NCI-H1694 treated with DMSO at 0.1 percent for 48 hours (cell line): ENCODE data around the gene ABCA13.
"Not testable (repeated sequence)": the region's sequence is repeated elsewhere in the genome, so short reads cannot be mapped to it uniquely, and the experiment has no call there.

ENCODE experiments used
- DNase-seq: peaks from one replicate; lab custom pipeline; 2025; lab: John Stamatoyannopoulos, UW

The ABCA13 gene

DNA sequence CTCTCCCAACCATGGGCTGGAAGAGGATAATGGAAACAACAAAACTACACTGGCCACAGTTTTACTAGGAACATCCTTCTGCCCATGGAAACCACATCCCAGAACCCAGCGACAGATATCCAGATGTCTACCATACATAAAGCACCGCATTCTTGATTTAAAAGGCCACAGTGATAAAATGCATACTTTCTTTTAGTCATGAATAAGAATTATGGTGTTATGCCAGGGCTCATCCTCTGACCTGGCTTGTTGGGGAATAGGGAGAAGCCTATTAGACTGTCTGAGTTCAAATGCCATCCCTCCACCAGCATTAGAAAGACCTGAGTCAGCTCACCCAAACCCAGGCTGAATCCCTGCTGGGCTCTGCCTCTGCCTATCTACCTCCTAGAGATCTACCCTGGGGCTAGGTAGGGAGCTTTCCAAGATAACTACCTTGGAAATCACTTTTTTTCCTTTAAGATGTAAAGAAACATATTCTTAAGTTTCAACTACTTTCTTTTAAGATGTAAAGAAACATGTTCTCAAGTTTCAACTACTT is 5.2 kb downstream of the ABCA13 start:
- DNase-seq, result no peak

DNA sequence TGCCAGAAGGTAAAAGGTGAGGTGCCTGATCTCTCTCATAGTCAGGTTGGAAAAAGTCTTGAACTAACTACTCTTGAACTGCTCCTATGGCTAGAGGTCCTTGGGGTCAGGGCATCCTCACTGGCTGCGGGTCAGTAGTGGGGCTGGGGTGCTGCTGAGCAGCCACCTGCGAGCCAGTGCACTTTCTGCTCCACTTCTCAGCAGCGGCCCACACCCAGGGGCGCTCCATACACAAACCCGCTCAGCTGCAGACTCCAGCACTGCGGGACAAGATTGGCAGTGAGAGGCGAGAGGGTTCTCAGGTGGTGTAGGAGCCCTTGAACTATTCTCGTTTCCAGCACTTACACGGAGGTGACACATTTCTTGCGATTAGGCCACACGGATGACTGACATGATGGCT is 6.0 kb downstream of the ABCA13 start:
- DNase-seq, result no peak

DNA sequence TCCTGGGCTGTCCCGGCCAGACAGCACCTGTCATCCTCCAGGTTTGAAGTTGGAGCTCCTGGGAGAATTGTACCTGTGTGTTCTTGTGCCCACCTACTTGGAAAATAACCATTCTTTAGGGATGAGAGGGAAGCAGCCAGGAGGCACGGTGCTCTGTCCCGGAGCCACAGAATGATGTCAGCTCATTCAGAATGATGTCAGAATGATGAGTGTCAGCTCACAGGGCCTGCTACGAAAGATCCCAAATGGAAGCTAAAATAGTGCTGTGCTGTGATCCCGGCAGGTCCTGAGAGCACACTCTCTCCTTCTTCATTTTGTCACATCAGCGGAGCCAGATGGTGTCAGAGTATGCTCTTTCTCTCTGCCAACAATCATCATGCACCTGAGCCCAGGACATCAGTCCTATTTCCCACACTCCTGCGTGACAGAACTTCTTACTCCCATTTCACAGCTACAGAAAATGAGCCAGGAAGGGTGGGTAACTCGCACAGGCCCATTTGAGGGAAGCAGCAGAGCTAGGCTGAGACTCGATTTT is 8.3 kb downstream of the ABCA13 start:
- DNase-seq, result no peak

DNA sequence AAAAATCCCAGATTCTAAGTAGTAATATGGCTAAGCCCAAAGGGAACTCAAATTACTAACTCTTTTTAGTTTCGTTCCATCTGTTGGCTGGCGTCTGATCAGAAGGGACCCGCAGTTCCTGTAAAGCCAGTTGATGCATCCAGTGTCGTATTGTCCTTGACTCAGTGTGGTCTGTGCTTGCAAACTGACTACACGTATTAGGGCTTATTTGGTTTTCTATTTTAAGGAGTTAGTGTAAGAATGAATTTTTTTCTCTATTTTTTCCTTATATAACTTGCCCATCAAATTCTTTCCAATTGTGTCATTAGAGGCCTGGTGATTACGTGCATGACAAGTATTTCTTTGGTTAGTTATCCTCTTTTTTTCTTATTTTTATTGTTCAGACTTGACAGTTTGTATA is 9.7 kb downstream of the ABCA13 start:
- no peak for DNase-seq

DNA sequence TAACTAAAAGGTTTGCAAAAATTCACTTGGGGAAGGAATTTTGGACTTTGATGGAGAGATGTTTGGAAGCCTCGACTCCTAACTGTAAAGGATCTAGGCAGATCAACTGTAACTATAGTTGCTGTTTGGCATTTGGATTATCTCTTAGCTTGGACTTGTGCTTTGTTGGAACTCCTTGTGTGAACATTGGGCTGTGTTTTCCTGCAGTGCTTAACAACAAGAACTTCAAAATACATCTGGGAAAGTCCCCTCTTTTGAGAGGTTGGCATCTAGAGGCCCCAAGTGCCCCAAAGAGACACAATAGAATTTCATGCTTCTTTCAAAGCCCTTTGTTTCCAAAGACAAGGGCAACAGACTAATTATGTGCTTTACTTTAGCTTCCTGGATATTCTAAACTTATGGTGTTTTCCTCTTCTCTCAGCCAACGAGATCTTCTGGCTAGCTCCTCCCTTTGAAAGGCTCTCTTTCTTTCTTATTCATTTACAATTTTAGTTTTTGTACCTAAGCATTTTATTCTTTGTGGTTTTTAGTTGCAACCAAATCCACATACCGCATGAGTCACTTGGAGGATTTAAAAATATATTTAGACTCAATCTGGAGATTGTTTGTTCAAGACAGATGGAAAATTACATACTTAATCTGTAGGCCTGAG is 11.6 kb downstream of the ABCA13 start:
- DNase-seq, result no peak

DNA sequence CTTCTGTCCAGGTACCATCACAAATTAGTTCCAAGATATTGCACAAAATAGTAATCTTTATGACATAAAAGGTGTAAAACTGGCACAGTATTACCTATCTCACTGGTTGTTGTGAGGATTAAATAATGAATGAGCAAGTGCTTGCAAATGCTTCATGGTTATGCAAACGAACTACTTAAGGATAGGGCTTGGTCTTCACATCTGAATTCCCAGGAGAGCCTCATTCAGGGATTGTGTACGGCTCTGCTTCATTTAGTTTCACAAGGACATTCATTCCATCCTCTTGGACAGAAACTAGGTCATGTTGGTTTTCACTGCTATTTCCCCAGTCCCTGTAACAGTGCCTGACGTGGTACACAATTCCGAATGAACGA is 12.1 kb downstream of the ABCA13 start:
- no peak for DNase-seq

DNA sequence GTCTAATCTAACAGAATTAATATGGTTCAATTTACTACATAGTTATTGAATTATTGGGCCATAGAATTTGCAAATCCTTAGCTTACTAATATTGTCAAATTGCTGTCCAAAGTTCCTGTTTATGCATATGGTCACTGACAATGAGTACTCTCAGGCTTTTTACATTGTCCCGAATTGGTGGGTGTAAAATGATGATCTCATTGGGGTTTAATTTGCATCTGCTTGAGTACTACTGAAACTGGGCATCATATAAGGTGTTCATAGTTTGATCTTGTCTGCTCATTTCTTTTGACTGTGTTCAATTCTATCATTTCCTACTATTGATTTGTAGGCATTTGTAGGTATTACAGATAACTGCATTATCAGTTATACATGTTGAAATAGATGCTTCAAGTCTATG is 12.7 kb downstream of the ABCA13 start:
- no peak for DNase-seq

DNA sequence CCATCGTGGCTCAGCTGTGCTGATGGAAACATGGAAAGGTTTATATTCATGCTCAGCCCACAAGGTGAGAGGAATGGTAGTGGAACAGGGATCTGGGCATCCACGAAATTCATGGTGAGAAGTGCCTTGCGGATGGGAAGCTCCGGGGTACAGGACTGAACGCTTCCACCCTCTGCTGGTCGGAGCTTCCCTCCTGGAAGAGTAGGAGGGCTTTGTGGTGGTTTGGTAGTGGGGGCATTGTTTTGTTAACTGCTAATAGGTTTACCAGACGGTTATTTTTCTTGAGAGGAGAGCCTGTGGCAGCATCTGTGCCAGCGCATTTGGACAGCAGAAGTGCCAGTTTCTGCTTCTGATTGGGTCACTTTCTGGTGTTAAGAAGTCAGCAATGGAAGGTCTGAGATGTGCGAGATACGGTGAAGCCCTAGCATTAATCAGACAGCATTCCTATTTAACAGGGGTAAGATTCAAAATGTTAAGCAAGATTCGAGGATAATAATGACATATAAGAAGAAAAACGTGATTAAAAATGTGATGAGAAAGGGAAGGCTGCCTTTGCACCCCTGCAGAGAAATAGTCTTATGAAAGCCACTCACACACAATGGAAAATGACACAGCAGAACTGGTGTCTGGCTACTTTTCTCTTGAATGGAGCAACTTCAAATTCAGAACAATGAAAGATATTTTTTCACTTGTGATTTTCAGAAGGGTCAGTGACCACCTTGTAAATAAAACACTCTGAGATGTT is 17.7 kb downstream of the ABCA13 start:
- no peak for DNase-seq

DNA sequence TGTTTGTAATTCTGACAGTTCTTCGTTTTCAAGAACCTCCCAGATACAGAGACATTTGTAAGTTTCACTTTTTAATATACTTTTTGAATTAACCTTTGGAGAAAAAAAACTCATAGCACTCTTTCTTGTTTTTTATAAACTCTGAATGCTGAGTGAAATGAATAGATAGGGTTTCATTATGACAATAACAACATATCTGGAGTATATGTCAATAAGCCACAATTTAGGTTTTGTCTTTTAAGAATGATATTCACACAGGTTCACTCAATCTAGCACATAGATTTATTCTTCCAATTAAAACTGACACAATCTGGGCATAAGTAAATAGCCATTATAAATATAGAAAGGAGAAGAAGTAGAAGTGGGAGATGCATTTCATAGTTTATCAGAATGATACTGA is 21.7 kb downstream of the ABCA13 start:
- no peak for DNase-seq

DNA sequence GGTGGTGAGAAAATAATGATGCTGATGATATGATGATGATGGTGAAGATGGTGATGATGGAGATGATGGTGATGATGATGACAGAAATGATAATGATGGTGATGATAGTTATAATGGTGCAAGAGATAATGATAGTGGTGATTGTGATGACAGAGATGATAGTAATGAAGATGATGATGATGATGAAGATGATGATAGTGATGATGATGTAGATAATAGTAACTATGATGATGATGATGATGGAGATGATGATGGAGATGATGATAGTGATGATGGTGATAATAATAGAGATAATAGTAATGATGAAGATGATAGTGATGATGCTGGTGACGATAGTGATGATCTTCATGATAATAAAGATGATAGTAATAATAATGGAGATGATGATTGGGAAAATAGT is 22.2 kb downstream of the ABCA13 start:
- DNase-seq, result no peak

DNA sequence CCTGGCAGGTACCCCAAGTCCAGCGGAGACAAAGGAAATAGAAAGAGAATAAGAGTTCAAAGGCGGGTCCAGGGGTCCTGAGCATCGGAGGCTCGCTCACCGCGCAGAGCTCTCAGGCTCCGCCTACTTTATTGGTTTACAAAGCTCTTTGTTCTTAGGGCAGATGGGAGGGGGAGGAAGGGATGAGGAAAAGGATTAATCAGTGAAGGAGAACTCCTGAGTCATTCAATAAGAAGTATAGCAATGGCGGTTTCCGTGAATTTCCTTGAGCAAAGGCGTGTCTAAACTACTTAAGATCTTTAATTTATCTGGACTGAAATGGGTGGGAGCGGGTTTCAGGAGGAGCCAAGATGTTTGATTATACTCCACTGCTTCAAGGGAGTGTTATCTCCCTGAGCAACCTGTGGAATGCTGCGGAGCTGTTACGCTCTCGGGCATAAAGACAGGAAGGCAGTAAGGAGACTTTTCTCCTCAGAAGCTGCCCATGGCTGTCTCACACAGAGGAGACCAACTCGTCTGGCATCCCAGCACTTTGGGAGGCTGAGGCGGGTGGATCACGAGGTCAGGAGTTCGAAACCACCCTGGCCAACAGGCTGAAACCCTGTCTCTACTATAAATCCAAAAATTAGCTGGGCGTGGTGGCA is 29.8 kb downstream of the ABCA13 start:
- not testable (repeated sequence) for DNase-seq

DNA sequence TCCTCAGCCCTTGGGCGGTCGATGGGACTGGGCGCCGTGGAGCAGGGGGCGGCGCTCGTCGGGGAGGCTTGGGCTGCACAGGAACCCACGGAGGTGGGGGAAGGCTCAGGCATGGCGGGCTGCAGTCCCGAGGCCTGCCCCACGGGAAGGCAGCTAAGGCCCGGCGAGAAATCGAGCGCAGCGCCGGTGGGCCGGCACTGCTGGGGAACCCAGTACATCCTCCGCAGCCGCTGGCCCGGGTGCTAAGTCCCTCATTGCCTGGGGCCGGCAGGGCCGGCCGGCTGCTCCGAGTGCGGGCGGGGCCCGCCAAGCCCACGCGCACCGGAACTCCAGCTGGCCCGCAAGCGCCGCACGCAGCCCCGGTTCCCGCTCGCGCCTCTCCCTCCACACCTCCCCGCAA is 31.7 kb downstream of the ABCA13 start:
- DNase-seq, result not testable (repeated sequence)

DNA sequence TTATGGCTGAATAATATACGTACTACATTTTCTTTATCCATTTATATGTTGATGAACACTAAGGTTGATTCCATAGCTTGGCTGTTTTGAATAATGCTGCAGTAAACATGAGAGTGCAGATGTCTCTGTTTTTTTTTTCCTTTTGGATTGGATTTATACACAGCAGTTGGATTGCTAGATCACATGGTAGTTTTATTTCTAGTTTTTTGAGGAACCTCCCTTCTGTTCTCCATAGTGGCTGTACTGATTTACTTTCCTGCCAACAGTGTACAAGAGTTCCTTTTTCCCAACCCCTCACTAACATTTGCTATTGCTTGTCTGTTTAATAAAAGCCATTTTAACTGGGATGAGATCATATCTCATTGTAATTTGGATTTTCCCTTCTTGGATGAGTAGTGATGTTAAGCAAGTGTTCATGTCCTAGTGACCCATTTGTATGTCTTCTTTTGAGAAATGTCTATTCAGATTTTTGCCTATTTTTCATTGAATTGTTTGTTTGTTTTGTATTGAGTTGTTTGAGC is 36.0 kb downstream of the ABCA13 start:
- DNase-seq, result no peak

DNA sequence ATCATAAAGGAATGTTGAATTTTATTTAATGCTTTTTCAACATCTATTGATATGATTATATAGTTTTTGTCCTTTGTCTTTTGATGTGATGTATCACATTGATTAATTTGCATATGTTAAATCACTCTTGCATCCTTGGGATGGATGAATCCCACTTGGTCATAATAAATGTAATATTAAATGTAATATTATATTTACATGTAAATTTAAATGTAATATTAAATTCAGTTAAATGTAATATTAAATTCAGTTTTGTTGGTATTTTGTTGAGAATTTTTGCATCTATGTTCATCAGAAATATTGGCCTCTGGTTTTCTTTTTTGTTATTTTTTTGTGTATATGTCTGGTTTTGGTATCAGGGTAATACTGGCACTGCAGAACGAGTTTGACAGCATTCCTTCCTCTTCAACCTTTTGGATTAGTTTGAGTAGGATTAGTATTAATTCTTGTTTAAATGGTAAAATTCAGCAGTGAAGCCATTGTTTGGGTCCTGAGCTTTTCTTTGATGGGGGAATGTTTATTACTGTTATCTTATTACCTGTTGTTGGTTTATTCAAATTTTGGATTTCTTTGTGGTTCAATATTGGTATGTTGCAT is 37.8 kb downstream of the ABCA13 start:
- DNase-seq, result no peak

DNA sequence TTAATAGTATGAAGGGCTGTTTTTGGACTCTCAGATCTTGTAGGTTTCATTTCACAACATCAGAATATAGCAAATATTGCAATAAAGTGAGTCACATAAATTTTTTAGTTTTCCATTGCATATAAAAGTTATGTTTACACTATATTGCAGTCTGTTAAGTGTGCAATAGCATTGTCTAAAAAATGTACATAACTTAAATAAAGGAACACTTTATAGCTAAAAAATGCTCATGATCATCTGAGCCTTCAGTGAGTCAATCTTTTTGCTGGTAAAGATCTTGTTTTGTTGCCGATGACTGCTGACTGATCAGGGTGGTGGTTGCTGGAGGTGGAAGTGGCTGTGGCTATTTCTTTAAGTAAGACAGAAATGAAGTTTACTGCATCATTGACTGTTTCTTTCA is 42.0 kb downstream of the ABCA13 start:
- DNase-seq, result no peak

DNA sequence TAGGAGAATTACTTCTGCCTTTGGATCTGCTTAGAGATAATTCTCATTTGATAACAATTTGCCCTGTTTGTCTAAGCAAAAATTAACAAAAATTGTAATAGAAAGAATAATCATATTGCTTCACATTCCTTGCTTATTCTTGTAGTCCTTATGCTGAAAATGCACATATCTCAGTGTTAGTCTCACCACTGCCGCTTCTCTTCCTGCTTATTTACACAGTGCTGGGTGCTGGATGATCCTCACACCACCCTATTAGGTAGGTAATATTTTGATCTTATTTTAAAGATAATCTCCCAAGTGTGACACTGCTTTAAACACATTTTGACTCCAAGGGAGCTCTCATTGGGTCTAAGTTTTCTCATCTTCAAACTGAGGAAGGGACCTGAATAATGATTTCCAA is 46.0 kb downstream of the ABCA13 start:
- DNase-seq, result no peak

DNA sequence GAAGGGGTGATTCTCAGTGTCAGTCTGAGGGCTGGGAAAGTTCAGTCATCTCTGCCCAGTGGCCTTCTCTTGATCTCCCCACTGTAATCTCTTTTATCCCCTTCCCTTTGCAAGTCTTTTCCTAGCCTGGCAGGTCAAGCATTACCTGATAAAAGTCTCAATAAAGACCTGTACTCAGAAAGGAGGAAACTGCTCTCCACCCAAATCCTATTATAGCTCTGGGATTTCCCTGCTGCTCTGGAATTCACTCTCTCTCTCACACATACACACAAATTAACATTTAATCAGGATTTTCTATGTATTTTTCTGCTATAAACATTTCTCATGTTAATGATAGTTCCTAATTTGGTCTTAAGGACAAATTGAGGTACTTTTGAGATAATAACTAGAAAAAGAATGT is 46.5 kb downstream of the ABCA13 start:
- no peak for DNase-seq

DNA sequence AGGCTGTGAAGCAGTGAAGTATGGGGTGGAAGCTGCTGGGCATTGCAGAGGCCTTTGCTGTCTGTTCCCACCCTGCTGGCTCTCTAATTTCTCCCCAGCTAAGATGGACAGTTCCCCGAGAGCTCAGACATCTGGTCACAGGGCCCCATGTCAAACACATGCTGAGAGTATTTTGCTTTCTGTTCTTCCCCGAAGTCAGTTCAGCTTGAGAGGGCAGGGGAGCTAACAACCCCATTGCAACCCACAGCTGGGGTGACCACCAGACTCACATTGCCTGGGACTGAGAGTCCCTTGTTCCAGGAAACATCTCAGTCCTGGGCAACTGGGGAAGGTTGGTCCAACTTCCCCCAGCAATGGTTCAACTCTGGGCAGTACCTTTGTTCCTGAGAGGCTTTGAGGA is 52.8 kb downstream of the ABCA13 start:
- DNase-seq, result no peak

DNA sequence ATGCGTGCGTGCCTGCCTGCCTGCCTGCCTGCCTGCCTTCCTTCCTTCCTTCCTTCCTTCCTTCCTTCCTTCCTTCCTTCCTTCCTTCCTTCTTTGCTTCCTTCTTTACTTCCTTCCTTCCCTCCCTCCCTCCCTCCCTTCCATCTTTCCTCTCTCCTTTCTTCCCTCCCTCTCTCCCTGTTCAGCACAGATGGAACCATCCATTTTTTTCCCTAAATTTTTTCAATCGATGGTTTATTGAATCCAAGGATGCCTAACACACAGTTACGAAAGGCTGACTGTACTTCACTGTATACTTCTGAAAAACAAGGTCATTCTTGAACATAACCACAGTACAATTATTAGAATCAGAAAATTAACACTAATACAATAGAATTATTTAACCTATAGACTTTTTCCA is 53.8 kb downstream of the ABCA13 start:
- DNase-seq, result no peak

DNA sequence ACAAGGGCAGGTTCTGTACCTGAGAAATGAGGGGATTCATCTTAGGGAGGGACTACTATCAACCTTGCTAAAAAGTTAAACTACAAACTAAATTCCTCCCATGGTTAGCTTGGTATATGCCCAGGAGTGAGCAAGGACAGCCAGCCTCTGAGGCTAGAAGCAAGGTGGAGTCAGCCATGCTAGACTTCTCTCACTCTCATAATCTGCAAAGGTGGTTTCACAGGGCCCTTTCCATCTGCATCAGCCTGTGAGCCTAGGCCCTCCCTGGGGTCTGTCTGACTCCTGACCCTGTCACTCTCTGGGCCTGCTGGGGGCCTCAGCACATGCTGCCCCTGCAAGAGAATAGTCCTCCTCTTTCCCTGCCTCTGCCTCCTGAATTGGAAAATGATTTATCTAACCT is 66.1 kb downstream of the ABCA13 start:
- DNase-seq, result no peak

DNA sequence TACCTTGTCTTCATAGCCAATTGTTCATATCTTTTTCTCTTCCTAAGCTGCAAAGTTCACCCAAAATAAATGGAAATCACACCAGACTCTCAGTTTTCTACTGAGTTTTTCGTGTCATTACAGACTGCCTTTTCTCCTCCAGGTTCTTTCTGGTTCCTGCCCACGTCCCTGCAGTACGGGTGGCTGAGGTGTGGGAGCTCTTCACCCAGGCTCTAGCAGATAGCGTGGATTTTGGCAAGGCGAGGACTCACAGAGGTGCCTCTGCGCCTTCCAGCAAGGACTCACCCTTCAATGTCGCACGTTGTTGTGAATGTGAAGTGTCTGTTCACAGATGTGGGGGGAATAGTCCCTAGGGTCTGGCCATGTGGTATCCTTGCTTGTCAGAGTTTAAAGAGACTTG is 71.6 kb downstream of the ABCA13 start:
- DNase-seq, result no peak

DNA sequence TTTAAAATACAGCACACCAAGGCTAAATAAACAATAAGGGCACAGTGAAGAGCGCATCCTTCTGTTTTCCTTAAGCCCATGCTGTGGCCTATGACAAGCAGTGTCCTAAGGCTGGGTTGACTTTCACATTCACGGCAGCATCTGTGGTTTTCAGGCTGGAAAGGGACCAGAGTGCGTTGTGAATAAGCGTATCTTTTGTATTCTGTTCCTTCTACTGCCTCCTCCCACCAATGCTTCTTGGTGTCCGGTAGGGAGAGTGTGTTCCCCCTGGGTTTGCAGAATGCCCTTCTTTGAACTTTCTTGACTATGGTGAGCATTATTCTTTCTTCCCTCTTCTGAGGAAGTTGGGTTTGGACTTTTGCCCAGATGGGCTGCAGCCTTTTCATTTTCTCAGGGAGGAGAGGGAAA is 73.6 kb downstream of the ABCA13 start:
- DNase-seq, result no peak
